Esophagus squamous epithelium (tissue), 5 donors: ENCODE measurements around the gene LTB4R. TPM values are rescaled to one million over a fixed set of nuclear protein-coding genes. Genes with fewer than 3 reads are reported as not detected.
A peak's percentile ranks its signal among the peaks of the same experiment; 100 is the strongest.

Experiments
- DNase-seq: peaks from one replicate; lab custom pipeline; 2025; lab: John Stamatoyannopoulos, UW
- H3K27ac ChIP-seq, 4 donors: fragments of 200-600 bp; sonication (generic); one replicate each; pipeline ENCODE4 v1.5.1; 2016 to 2019; ENCODE audit warnings: mild to moderate bottlenecking in 1 of 4
- H3K27me3 ChIP-seq, 4 donors: fragments of 200-600 bp; sonication (generic); 1 replicate in 3 of 4; 2 replicates in 1 of 4; pipeline versions ENCODE4 v1.5.1 to v1.6.0; 2017 to 2021; ENCODE audit warnings: antibody characterized with exemption in 1 of 4
- H3K36me3 ChIP-seq, 3 donors: fragments of 200-600 bp; sonication (generic); one replicate each; pipeline ENCODE4 v1.5.1; 2016 to 2019
- H3K4me1 ChIP-seq, 3 donors: fragments of 200-600 bp; sonication (generic); one replicate each; pipeline ENCODE4 v1.5.1; 2017 to 2019
- H3K4me3 ChIP-seq, 4 donors: fragments of 200-600 bp; sonication (generic); 1 replicate in 3 of 4; 2 replicates in 1 of 4; pipeline ENCODE4 v1.5.1; 2016 to 2019; ENCODE audit warnings: mild to moderate bottlenecking in 2 of 4, moderate library complexity in 1 of 4
- H3K9me3 ChIP-seq, 3 donors: fragments of 200-600 bp; sonication (generic); one replicate each; pipeline ENCODE4 v1.5.1; 2016 to 2019
- POLR2A ChIP-seq, 4 donors: fragments of 450-650 bp; IDR thresholded peaks; one replicate each; pipeline ENCODE4 v1.6.1; 2017; ENCODE audit warnings: antibody characterized with exemption in 4 of 4, mild to moderate bottlenecking in 4 of 4, moderate library complexity in 3 of 4
- WGBS, 2 donors: methylation state at CpG; one replicate each; pipeline ENCODE4 v1.1.5; 2018; 5-methylcytosine and 5-hydroxymethylcytosine counted together
- intact Hi-C: fragments of 100-400 bp; cut with DNase I; formaldehyde crosslinking; loops from one replicate; pipeline ENCODE4 v1.15.0; 2022
- total RNA-seq, 4 donors: library from RNA; depleted of rRNA; stranded (reverse); fragments of >200 nt; gene quantifications; one replicate each; pipeline ENCODE4 v1.1.0, GENCODE V29; 2016
- TF ChIP-seq, protein P1 (sequence below), 6 experiments: fragments of 450-650 bp in 4 of 6; fragments of 200-600 bp in 2 of 6; sonication (generic) in 2 of 6; IDR thresholded peaks; one replicate each; pipeline ENCODE4 v1.5.1; 2016 to 2019; ENCODE audit warnings: antibody characterized with exemption in 6 of 6, mild to moderate bottlenecking in 4 of 6, moderate library complexity in 4 of 6
- donor health status: DM: yes; HTN: yes; CAD: no.

LTB4R gene
- total RNA-seq, 4 donors from 2014 or later: 47.9 to 99.9 (median 85.4) TPM

GRCh38 chr14:24312736-24313507, 1.6 kb downstream of the LTB4R start:
- H3K27ac ChIP-seq: peak overlapping the region; percentile 92 to 97 (median 95)
- TF ChIP-seq, protein P1, sequence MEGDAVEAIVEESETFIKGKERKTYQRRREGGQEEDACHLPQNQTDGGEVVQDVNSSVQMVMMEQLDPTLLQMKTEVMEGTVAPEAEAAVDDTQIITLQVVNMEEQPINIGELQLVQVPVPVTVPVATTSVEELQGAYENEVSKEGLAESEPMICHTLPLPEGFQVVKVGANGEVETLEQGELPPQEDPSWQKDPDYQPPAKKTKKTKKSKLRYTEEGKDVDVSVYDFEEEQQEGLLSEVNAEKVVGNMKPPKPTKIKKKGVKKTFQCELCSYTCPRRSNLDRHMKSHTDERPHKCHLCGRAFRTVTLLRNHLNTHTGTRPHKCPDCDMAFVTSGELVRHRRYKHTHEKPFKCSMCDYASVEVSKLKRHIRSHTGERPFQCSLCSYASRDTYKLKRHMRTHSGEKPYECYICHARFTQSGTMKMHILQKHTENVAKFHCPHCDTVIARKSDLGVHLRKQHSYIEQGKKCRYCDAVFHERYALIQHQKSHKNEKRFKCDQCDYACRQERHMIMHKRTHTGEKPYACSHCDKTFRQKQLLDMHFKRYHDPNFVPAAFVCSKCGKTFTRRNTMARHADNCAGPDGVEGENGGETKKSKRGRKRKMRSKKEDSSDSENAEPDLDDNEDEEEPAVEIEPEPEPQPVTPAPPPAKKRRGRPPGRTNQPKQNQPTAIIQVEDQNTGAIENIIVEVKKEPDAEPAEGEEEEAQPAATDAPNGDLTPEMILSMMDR (IDR thresholded peaks at IDR 0.05): no peak
- TF ChIP-seq POLR2A (IDR thresholded peaks at IDR 0.05): peak in 1 of 4 donors; percentile 8
- intact Hi-C loops: no loop called here
- peak overlapping the region in 2 of 4 donors; percentile 69 to 84 for H3K4me3 ChIP-seq
- H3K36me3 ChIP-seq: peaks cover 0 to 1% (median 0%) of the 10 kb centered on the region in 3 donors
- 64 to 70% methylated on average over 7 to 9 of the region's 9 CpGs for WGBS, 2 donors
- peaks cover 0 to 16% (median 0%) of the 10 kb centered on the region in 4 donors for H3K27me3 ChIP-seq
- H3K4me1 ChIP-seq: peaks cover 79 to 99% (median 91%) of the 10 kb centered on the region in 3 donors
- no peaks in the 10 kb centered on the region for H3K9me3 ChIP-seq
- no peak for DNase-seq

DNA sequence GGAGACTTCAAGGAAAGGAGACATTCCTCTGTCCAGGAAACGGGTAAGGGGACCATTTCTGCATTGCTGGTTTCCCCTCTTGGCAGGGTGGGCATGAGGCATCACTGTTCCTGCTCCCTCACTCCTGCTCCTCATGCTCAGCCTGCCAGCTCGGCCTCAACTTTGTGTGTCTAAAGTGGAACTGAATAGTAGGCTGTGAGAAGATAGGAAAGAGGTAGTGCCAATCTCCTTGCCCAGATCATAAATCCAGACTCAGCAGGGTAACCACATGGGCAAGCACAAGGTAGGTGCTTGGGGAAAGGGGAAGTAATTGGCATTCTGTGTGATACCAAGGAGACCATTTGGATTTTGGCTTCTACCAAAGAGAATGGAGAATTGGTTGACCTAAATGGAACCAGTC, 2.6 kb downstream of the LTB4R start:
- TF ChIP-seq POLR2A (IDR thresholded peaks at IDR 0.05): no peak
- TF ChIP-seq, protein P1 (IDR thresholded peaks at IDR 0.05): no peak
- 50 to 72% methylated on average over 2 of the region's 2 CpGs for WGBS, 2 donors
- Histone ChIP-seq H3K27ac (peak overlapping the region; percentile 86 to 97 (median 93)), H3K4me3 (peak overlapping the region in 1 of 4 donors; percentile 32), H3K9me3 (no peaks in the 10 kb centered on the region), H3K4me1 (peaks cover 69 to 89% (median 81%) of the 10 kb centered on the region in 3 donors), H3K36me3 (no peaks in the 10 kb centered on the region), H3K27me3 (peaks cover 0 to 24% (median 0%) of the 10 kb centered on the region in 4 donors)
- intact Hi-C loops: no loop called here
- no peak for DNase-seq

GRCh38 chr14:24314377-24315193, 3.3 kb downstream of the LTB4R start:
- Histone ChIP-seq H3K4me1 (peaks cover 64 to 83% (median 74%) of the 10 kb centered on the region in 3 donors), H3K9me3 (no peaks in the 10 kb centered on the region), H3K36me3 (no peaks in the 10 kb centered on the region), H3K27ac (peak overlapping the region; percentile 86 to 97 (median 93)), H3K27me3 (peaks cover 0 to 27% (median 0%) of the 10 kb centered on the region in 4 donors), H3K4me3 (peak overlapping the region in 1 of 4 donors; percentile 32)
- WGBS, 2 donors: 12 to 58% methylated on average over 5 of the region's 5 CpGs
- intact Hi-C loops: no loop called here
- DNase-seq: no peak
- TF ChIP-seq POLR2A (IDR thresholded peaks at IDR 0.05): no peak
- TF ChIP-seq, protein P1 (IDR thresholded peaks at IDR 0.05): no peak

DNA sequence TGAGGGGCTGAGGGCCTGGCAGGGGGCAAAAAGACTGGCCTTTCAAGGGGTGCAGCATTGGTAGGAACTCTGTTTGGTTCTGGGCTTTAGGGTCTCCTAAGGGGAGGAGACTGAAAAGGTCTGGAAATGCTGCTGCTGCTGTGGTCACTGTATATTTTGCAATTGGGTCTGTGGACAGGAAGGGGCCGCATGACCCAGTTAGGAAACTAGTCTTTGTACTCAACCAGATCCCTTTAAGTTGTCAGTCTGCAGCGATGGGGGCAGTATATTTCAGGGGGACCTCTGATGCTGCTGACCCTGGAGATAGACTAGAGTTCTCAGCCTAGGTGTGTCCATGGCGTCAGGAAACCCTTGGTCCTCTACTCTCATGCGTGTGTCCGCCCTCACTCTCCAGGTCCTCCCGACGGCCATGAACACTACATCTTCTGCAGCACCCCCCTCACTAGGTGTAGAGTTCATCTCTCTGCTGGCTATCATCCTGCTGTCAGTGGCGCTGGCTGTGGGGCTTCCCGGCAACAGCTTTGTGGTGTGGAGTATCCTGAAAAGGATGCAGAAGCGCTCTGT, 4.0 kb downstream of the LTB4R start:
- Histone ChIP-seq H3K27me3 (peaks cover 0 to 27% (median 0%) of the 10 kb centered on the region in 4 donors), H3K27ac (peak overlapping the region; percentile 86 to 97 (median 93)), H3K36me3 (no peaks in the 10 kb centered on the region), H3K9me3 (no peaks in the 10 kb centered on the region), H3K4me1 (peaks cover 56 to 75% (median 67%) of the 10 kb centered on the region in 3 donors), H3K4me3 (peak overlapping the region in 2 of 4 donors; percentile 4 to 32)
- TF ChIP-seq POLR2A (IDR thresholded peaks at IDR 0.05): no peak
- TF ChIP-seq, protein P1 (IDR thresholded peaks at IDR 0.05): no peak
- WGBS, 2 donors: 61 to 71% methylated on average over 6 to 7 of the region's 10 CpGs
- no peak for DNase-seq
- intact Hi-C loops: no loop called here
